H1 (cell line): ENCODE results near the gene ST6GALNAC5. TPM values are rescaled to one million over a fixed set of nuclear protein-coding genes. Genes with fewer than 3 reads are reported as not detected.

ENCODE experiments used
- CTCF ChIA-PET: fragments of 300-600 bp; sonication (Branson Sonifier 250); formaldehyde crosslinking; loops from one replicate; lab custom pipeline; 2021; ENCODE audit not compliant: partially characterized antibody; lab: Charles Lee
- POLR2A ChIA-PET: fragments of 300-600 bp; sonication (Branson Sonifier 250); formaldehyde crosslinking; loops from one replicate; lab custom pipeline; 2021; ENCODE audit warnings: inconsistent platforms; ENCODE audit not compliant: partially characterized antibody; lab: Charles Lee
- DNase-seq, 2 experiments: peaks; one replicate each; pipeline versions ENCODE4 v3.0.0 to v3.0.0-alpha.2; 2010 to 2022; ENCODE audit warnings: low spot score in 2 of 2, low read depth in 1 of 2, mixed read lengths in 1 of 2
- FAIRE-seq: peaks from 2 replicates; lab custom pipeline; 2011; peaks lifted over from hg19 to GRCh38; lab: Jason Lieb, UNC
- H2AFZ ChIP-seq: 2 replicates; pipeline ENCODE4 v1.8.1; 2012; ENCODE audit warnings: low read length, inconsistent platforms
- H2AK5ac ChIP-seq: 2 replicates; pipeline ENCODE4 v1.6.1; 2013; ENCODE audit warnings: low read depth, low read length
- H2BK120ac ChIP-seq: replicated peaks from 2 replicates; pipeline ENCODE3; 2013; ENCODE audit warnings: low read depth, low read length, inconsistent platforms
- H2BK12ac ChIP-seq: 2 replicates; pipeline ENCODE4 v1.6.1; 2013; ENCODE audit warnings: low read depth, low read length
- H2BK15ac ChIP-seq: 2 replicates; pipeline ENCODE4 v1.6.1; 2013; ENCODE audit warnings: low read length
- H2BK20ac ChIP-seq: 2 replicates; pipeline ENCODE4 v1.6.1; 2013; ENCODE audit warnings: low read length
- H2BK5ac ChIP-seq: 2 replicates; pipeline ENCODE4 v1.6.1; 2013; ENCODE audit warnings: low read depth, low read length
- H3K14ac ChIP-seq: 2 replicates; pipeline ENCODE4 v1.6.1; 2013; ENCODE audit warnings: inconsistent platforms; ENCODE audit not compliant: insufficient read length
- H3K18ac ChIP-seq: 2 replicates; pipeline ENCODE4 v1.6.1; 2013; ENCODE audit warnings: low read length; ENCODE audit errors: extremely low read depth
- H3K23ac ChIP-seq: 2 replicates; pipeline ENCODE4 v1.6.1; 2013; ENCODE audit warnings: inconsistent platforms; ENCODE audit not compliant: insufficient read length
- H3K23me2 ChIP-seq: 2 replicates; pipeline ENCODE4 v1.6.1; 2013; ENCODE audit warnings: low read depth, low read length
- H3K27ac ChIP-seq: 2 replicates; pipeline ENCODE4 v1.6.1; 2011; ENCODE audit warnings: low read depth, low read length, inconsistent platforms
- H3K27me3 ChIP-seq, 4 experiments: replicated peaks in 1 of 4; 1 replicate in 1 of 4; 2 replicates in 3 of 4; pipeline versions ENCODE4 v1.6.1 to v1.8.1; 2011 to 2013; ENCODE audit warnings: low read length in 3 of 4, mild to moderate bottlenecking in 3 of 4, inconsistent platforms in 2 of 4, mixed read lengths in 2 of 4, moderate library complexity in 1 of 4; ENCODE audit not compliant: control insufficient read depth in 3 of 4, insufficient read depth in 3 of 4; ENCODE audit errors: extremely low read depth in 1 of 4
- H3K36me3 ChIP-seq, 4 experiments: 2 replicates each; pipeline versions ENCODE4 v1.6.1 to v1.8.1; 2011 to 2013; ENCODE audit warnings: mild to moderate bottlenecking in 4 of 4, low read length in 3 of 4, moderate library complexity in 2 of 4, control low read depth in 1 of 4, inconsistent platforms in 1 of 4; ENCODE audit not compliant: insufficient read depth in 4 of 4, control insufficient read depth in 2 of 4
- H3K4ac ChIP-seq: replicated peaks from 2 replicates; pipeline ENCODE3; 2013; ENCODE audit warnings: low read length, low read depth, mixed read lengths, inconsistent platforms; ENCODE audit not compliant: insufficient read length
- H3K4me1 ChIP-seq, 4 experiments: replicated peaks in 1 of 4; 1 replicate in 1 of 4; 2 replicates in 3 of 4; pipeline versions ENCODE4 v1.6.1 to v1.8.1; 2011 to 2013; ENCODE audit warnings: low read length in 3 of 4, inconsistent platforms in 2 of 4, mixed read lengths in 1 of 4; ENCODE audit not compliant: insufficient read depth in 4 of 4, control insufficient read depth in 3 of 4
- H3K4me2 ChIP-seq, 2 experiments: 2 replicates each; pipeline versions ENCODE4 v1.6.1 to v1.8.1; 2011 to 2013; ENCODE audit warnings: low read depth in 2 of 2, low read length in 2 of 2, control low read depth in 1 of 2, inconsistent platforms in 1 of 2, mild to moderate bottlenecking in 1 of 2; ENCODE audit not compliant: insufficient read depth in 1 of 2
- H3K4me3 ChIP-seq, 4 experiments: fragments of 200-600, 300-600 bp in 1 of 4; sonication (generic), shearing (Covaris generic), sonication (Bioruptor Twin) in 1 of 4; 2 replicates each; pipeline versions ENCODE4 v1.5.1 to v1.8.1; 2011 to 2016; ENCODE audit warnings: low read length in 4 of 4, low read depth in 3 of 4, control low read depth in 2 of 4, inconsistent platforms in 2 of 4, mild to moderate bottlenecking in 2 of 4, mixed read lengths in 1 of 4, moderate library complexity in 1 of 4; ENCODE audit not compliant: insufficient read depth in 2 of 4; ENCODE audit errors: extremely low read depth in 1 of 4
- H3K56ac ChIP-seq: replicated peaks from 2 replicates; pipeline ENCODE3; 2013; ENCODE audit warnings: low read depth, mild to moderate bottlenecking, mixed read lengths, low read length, inconsistent platforms; ENCODE audit not compliant: insufficient read length
- H3K79me1 ChIP-seq: 2 replicates; pipeline ENCODE4 v1.6.1; 2013; ENCODE audit warnings: low read depth, low read length, control low read depth
- H3K79me2 ChIP-seq, 2 experiments: 2 replicates each; pipeline versions ENCODE4 v1.6.1 to v1.8.1; 2012 to 2013; ENCODE audit warnings: low read length in 2 of 2, mild to moderate bottlenecking in 2 of 2, inconsistent platforms in 1 of 2; ENCODE audit not compliant: insufficient read depth in 2 of 2, control insufficient read depth in 1 of 2
- H3K9ac ChIP-seq, 4 experiments: replicated peaks in 1 of 4; 1 replicate in 1 of 4; 2 replicates in 3 of 4; pipeline versions ENCODE4 v1.6.1 to v1.8.1; 2011 to 2013; ENCODE audit warnings: low read depth in 3 of 4, low read length in 3 of 4, control low read depth in 2 of 4, mild to moderate bottlenecking in 2 of 4, moderate library complexity in 2 of 4, inconsistent platforms in 1 of 4; ENCODE audit errors: extremely low read depth in 1 of 4
- H3K9me3 ChIP-seq, 2 experiments: 2 replicates each; pipeline versions ENCODE4 v1.6.1 to v1.8.1; 2012 to 2013; ENCODE audit warnings: mild to moderate bottlenecking in 2 of 2, moderate library complexity in 2 of 2, control low read depth in 1 of 2, inconsistent platforms in 1 of 2, low read depth in 1 of 2, low read length in 1 of 2, mixed read lengths in 1 of 2; ENCODE audit not compliant: insufficient read depth in 2 of 2
- H4K20me1 ChIP-seq, 2 experiments: replicated peaks in 1 of 2; 2 replicates each; pipeline versions ENCODE3 to v1.8.1; 2011 to 2013; ENCODE audit warnings: inconsistent platforms in 2 of 2, low read length in 2 of 2, mild to moderate bottlenecking in 1 of 2; ENCODE audit not compliant: insufficient read depth in 2 of 2, control insufficient read depth in 1 of 2
- H4K5ac ChIP-seq: 2 replicates; pipeline ENCODE4 v1.6.1; 2013; ENCODE audit warnings: low read length, low read depth, mixed read lengths, inconsistent platforms; ENCODE audit not compliant: insufficient read length
- H4K8ac ChIP-seq: 2 replicates; pipeline ENCODE4 v1.8.0; 2013; ENCODE audit warnings: mild to moderate bottlenecking, moderate library complexity, low read length, inconsistent platforms; ENCODE audit not compliant: insufficient read depth; ENCODE audit errors: extremely low read depth
- H4K91ac ChIP-seq: replicated peaks from 2 replicates; pipeline ENCODE3; 2013; ENCODE audit warnings: low read length, mixed read lengths, inconsistent platforms; ENCODE audit not compliant: insufficient read length
- BCL11A ChIP-seq, 2 experiments: IDR thresholded peaks; one replicate each; pipeline ENCODE4 v1.6.1; 2011; ENCODE audit warnings: low read depth in 2 of 2, low read length in 2 of 2, mild to moderate bottlenecking in 2 of 2
- CHD2 ChIP-seq: IDR thresholded peaks from 2 replicates; pipeline ENCODE4 v1.6.1; 2012; ENCODE audit warnings: low read length, improper control_type of control experiment
- CTBP2 ChIP-seq: IDR thresholded peaks from 2 replicates; pipeline ENCODE4 v1.7.0; 2011; ENCODE audit warnings: borderline replicate concordance, mild to moderate bottlenecking, moderate library complexity, mixed read lengths, low read length; ENCODE audit not compliant: insufficient read depth, insufficient read length
- EP300 ChIP-seq, 2 experiments: IDR thresholded peaks; 1 replicate in 1 of 2; 2 replicates in 1 of 2; pipeline ENCODE4 v1.6.1; 2011 to 2012; ENCODE audit warnings: low read depth in 2 of 2, low read length in 2 of 2, mild to moderate bottlenecking in 2 of 2, borderline replicate concordance in 1 of 2, inconsistent platforms in 1 of 2, moderate library complexity in 1 of 2
- RAD21 ChIP-seq, 2 experiments: IDR thresholded peaks in 1 of 2; conservative IDR thresholded peaks in 1 of 2; 2 replicates each; pipeline ENCODE4 v1.6.1; 2011; ENCODE audit warnings: low read depth in 2 of 2, low read length in 2 of 2, improper control_type of control experiment in 1 of 2, inconsistent platforms in 1 of 2, mild to moderate bottlenecking in 1 of 2, moderate library complexity in 1 of 2
- RBBP5 ChIP-seq: IDR thresholded peaks from 2 replicates; pipeline ENCODE4 v1.7.1; 2012; ENCODE audit warnings: low read depth, mild to moderate bottlenecking, inconsistent platforms, low read length, moderate library complexity, borderline replicate concordance
- SP4 ChIP-seq: IDR thresholded peaks from 2 replicates; pipeline ENCODE4 v1.6.1; 2012; ENCODE audit warnings: low read length, inconsistent platforms
- USF2 ChIP-seq: IDR thresholded peaks from 2 replicates; pipeline ENCODE4 v1.6.1; 2011; ENCODE audit warnings: low read length, improper control_type of control experiment
- ZNF274 ChIP-seq: IDR thresholded peaks from 2 replicates; pipeline ENCODE4 v1.7.0; 2012; ENCODE audit warnings: low read length, borderline replicate concordance; ENCODE audit errors: extremely low read depth
- WGBS, 2 experiments: shearing (Covaris generic) in 1 of 2; methylation state at CpG; one replicate each; pipeline versions ENCODE4 v1.1.6 to v1.1.7; 2013 to 2015; ENCODE audit warnings: low lambda C conversion rate in 2 of 2, mixed read lengths in 2 of 2, inconsistent platforms in 1 of 2, low coverage in 1 of 2, missing lambda C conversion rate in 1 of 2; ENCODE audit not compliant: insufficient replicate concordance in 2 of 2, insufficient coverage in 1 of 2, insufficient read length in 1 of 2; ENCODE audit errors: extremely low coverage in 1 of 2, missing lambda C conversion rate in 1 of 2; 5-methylcytosine and 5-hydroxymethylcytosine counted together
- polyA plus RNA-seq, 7 experiments: library from polyadenylated mRNA; depleted of rRNA in 3 of 7; stranded (reverse) in 5 of 7; unstranded in 2 of 7; fragments of >200 nt in 5 of 7; fragments of 200-250 nt in 2 of 7; gene quantifications; 1 replicate in 5 of 7; 2 replicates in 1 of 7; 4 replicates in 1 of 7; pipeline versions ENCODE4 v1.2.1 to v1.2.3, GENCODE V29; 2011 to 2013; ENCODE audit warnings: missing spikeins in 2 of 7, mixed read lengths in 2 of 7
- total RNA-seq: library from RNA; stranded (reverse); fragmentation: NEBNext Ultra II Directional; extraction: Animal tissue kit (Norgen Biotek cat#: 25700); gene quantifications from 2 replicates; pipeline ENCODE4 v1.2.1, GENCODE V29; 2021

The ST6GALNAC5 gene
- total and polyA plus RNA-seq, 2 of the 8 experiments (the other 6 are each of a cell fraction or from before 2014, with no cell fraction given) = 6.2 to 7.3 TPM

- no peak overlapping the region for H3K27ac ChIP-seq
- H3K23me2 ChIP-seq = no peaks in the 10 kb centered on the region
- FAIRE-seq = peak; percentile 52
- no peaks in the 10 kb centered on the region for H4K20me1 ChIP-seq
- H3K18ac ChIP-seq = no peak overlapping the region
- H3K56ac ChIP-seq = no peak overlapping the region
- H2BK120ac ChIP-seq = no peak overlapping the region
- ChIA-PET POLR2A (no interaction called here), CTCF (no interaction called here)
- H3K79me2 ChIP-seq = no peaks in the 10 kb centered on the region
- no peaks in the 10 kb centered on the region for H3K27me3 ChIP-seq
- H3K9ac ChIP-seq = no peak overlapping the region
- H3K4me3 ChIP-seq = no peak overlapping the region
- no peak overlapping the region for H3K23ac ChIP-seq
- peaks cover 0 to 3% (median 1%) of the 10 kb centered on the region in 4 experiments; a peak in 3 of 7 replicates for H3K4me1 ChIP-seq
- H2BK5ac ChIP-seq = no peak overlapping the region
- no peak overlapping the region for H2BK12ac ChIP-seq
- H3K9me3 ChIP-seq = no peaks in the 10 kb centered on the region; a peak in 1 of 4 replicates
- H3K36me3 ChIP-seq = no peaks in the 10 kb centered on the region
- no peak overlapping the region for H3K4me2 ChIP-seq
- H3K79me1 ChIP-seq = no peaks in the 10 kb centered on the region
- no peak overlapping the region for H4K8ac ChIP-seq
- H2BK20ac ChIP-seq = no peak overlapping the region
- H3K4ac ChIP-seq = no peak overlapping the region
- H4K91ac ChIP-seq = no peak overlapping the region
- no peak for DNase-seq
- H3K14ac ChIP-seq = no peak overlapping the region
- 89% methylated on average over 4 of the region's 4 CpGs; no CpG with 5 or more reads in 1 of the 2 experiments for WGBS, 2 experiments
- H4K5ac ChIP-seq = no peak overlapping the region
- no peak overlapping the region for H2BK15ac ChIP-seq
- no peak overlapping the region for H2AK5ac ChIP-seq
- no peak overlapping the region for H2AFZ ChIP-seq
- TF ChIP-seq RBBP5 (no peak), SP4 (no peak), CHD2 (no peak), USF2 (no peak), CTBP2 (no peak), BCL11A (IDR thresholded peaks at IDR 0.05; ENCODE audit: low read depth in 2 of 2, low read length in 2 of 2) (no peak), ZNF274 (no peak), RAD21 (IDR thresholded peaks at IDR 0.05 in 1 of 2, conservative IDR thresholded peaks at IDR 0.05 in 1 of 2; ENCODE audit: low read depth in 2 of 2, low read length in 2 of 2) (no peak), EP300 (IDR thresholded peaks at IDR 0.05; ENCODE audit: borderline replicate concordance in 1 of 2, low read depth in 2 of 2, low read length in 2 of 2) (no peak)
Measured at GRCh38 chr1:76959556-76959955, 92.3 kb downstream of the ST6GALNAC5 start.
